ENCODE measurements around the gene CCDC85C. TPM values are rescaled to one million over a fixed set of nuclear protein-coding genes. Genes with fewer than 3 reads are reported as not detected.
A peak's percentile ranks its signal among the peaks of the same experiment; 100 is the strongest.

Gene CCDC85C
- total RNA-seq, 1 donor from 2014 or later, result 16.6 TPM

DNA sequence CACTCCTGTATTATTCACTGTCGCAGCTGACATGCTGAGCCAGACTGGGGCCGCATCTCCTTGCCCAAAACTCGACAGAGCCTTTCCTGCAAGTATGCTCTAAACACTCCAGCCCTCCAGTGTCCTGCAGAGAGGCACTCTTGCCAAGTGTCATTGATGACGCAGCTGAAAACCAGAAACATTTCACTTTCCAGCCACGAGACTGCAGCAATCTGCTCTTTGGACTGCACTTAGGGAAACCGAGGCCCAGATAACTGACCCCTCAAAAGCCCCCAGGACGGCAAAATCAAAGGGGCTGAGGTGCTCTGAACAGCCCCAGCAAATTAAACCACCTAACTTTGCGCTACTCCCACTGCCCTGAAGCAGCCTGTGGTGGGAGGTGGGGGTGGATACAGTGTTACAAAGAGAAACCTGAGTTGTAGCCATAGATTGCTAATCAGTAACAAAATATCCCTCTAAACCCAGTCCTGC is 2.6 kb downstream of the CCDC85C start:
- Histone ChIP-seq H3K27ac (ENCODE audit: low read depth, low read length) (peak overlapping the region; percentile 14), H3K27me3 (ENCODE audit: insufficient read depth, low read length) (no peaks in the 10 kb centered on the region), H4K20me1 (ENCODE audit: insufficient read depth, low read length) (peaks cover 65% of the 10 kb centered on the region), H2AFZ (ENCODE audit: low read depth, low read length) (no peak overlapping the region), H3K79me2 (ENCODE audit: insufficient read depth, low read length) (peaks cover 74% of the 10 kb centered on the region), H3K4me2 (ENCODE audit: low read length) (peak overlapping the region; percentile 84), H3K4me3 (ENCODE audit: insufficient read depth, low read depth, low read length) (peak overlapping the region; percentile 58), H3K4me1 (ENCODE audit: insufficient read depth, low read length) (peaks cover 30% of the 10 kb centered on the region), H3K9ac (ENCODE audit: low read length) (peak overlapping the region; percentile 45), H3K36me3 (ENCODE audit: insufficient read depth, low read length) (no peaks in the 10 kb centered on the region), H3K9me3 (ENCODE audit: insufficient read depth, low read depth, low read length) (no peaks in the 10 kb centered on the region)
- H3K27ac Mint-ChIP-seq (ENCODE audit: unreplicated experiment), result no peak overlapping the region
- FAIRE-seq (no peak), DNase-seq (ENCODE audit: low read depth) (peak; percentile 59)
- no peaks in the 10 kb centered on the region for H3K36me3 Mint-ChIP-seq (ENCODE audit: low read depth, unreplicated experiment)
- peaks cover 27% of the 10 kb centered on the region for H3K27me3 Mint-ChIP-seq (ENCODE audit: low read depth, unreplicated experiment)
- H3K9me3 Mint-ChIP-seq (ENCODE audit: unreplicated experiment), result no peaks in the 10 kb centered on the region
- peak overlapping the region; percentile 73 for H3K4me3 Mint-ChIP-seq (ENCODE audit: unreplicated experiment)
- peaks cover 14% of the 10 kb centered on the region for H3K4me1 Mint-ChIP-seq (ENCODE audit: low read depth, unreplicated experiment)
- TF ChIP-seq, protein P1, sequence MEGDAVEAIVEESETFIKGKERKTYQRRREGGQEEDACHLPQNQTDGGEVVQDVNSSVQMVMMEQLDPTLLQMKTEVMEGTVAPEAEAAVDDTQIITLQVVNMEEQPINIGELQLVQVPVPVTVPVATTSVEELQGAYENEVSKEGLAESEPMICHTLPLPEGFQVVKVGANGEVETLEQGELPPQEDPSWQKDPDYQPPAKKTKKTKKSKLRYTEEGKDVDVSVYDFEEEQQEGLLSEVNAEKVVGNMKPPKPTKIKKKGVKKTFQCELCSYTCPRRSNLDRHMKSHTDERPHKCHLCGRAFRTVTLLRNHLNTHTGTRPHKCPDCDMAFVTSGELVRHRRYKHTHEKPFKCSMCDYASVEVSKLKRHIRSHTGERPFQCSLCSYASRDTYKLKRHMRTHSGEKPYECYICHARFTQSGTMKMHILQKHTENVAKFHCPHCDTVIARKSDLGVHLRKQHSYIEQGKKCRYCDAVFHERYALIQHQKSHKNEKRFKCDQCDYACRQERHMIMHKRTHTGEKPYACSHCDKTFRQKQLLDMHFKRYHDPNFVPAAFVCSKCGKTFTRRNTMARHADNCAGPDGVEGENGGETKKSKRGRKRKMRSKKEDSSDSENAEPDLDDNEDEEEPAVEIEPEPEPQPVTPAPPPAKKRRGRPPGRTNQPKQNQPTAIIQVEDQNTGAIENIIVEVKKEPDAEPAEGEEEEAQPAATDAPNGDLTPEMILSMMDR (IDR thresholded peaks at IDR 0.05; ENCODE audit: insufficient read depth, low read depth, low read length), result no peak

DNA sequence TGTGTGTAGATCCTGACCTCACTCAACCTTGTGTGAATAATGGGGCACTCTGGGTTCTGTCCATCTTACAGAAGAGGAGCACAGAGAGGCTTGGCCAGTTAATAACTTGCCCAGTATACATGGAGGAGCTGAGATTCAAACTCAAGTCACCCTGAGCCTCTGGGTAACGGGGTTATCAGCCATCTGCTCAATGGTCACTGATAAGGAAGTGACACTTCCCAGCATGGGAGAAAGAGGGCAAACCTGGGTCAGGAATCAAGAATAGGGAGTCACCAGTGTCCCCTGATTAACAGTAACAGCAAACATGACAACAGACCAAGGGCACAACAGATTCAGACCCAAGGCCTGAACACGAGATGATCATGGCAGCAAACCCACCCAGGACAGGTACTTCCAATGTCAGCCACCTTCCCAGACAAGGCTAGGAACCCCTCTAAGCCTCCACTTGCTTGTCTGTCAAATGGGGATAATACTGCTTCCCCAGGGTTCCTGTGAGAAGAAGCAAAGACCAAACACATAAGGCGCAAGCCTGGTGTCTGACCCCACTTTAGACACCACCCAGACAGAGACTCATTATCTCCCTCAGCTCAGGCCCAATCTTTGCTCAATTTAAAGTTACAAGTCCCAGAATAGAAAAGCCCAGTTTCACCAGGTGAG is 3.6 kb downstream of the CCDC85C start:
- Histone ChIP-seq H3K4me2 (ENCODE audit: low read length) (peak overlapping the region; percentile 84), H3K27ac (ENCODE audit: low read depth, low read length) (no peak overlapping the region), H4K20me1 (ENCODE audit: insufficient read depth, low read length) (peaks cover 72% of the 10 kb centered on the region), H3K4me3 (ENCODE audit: insufficient read depth, low read depth, low read length) (no peak overlapping the region), H3K4me1 (ENCODE audit: insufficient read depth, low read length) (peaks cover 26% of the 10 kb centered on the region), H3K79me2 (ENCODE audit: insufficient read depth, low read length) (peaks cover 83% of the 10 kb centered on the region), H3K9ac (ENCODE audit: low read length) (no peak overlapping the region), H3K27me3 (ENCODE audit: insufficient read depth, low read length) (no peaks in the 10 kb centered on the region), H2AFZ (ENCODE audit: low read depth, low read length) (no peak overlapping the region), H3K9me3 (ENCODE audit: insufficient read depth, low read depth, low read length) (no peaks in the 10 kb centered on the region), H3K36me3 (ENCODE audit: insufficient read depth, low read length) (no peaks in the 10 kb centered on the region)
- TF ChIP-seq, protein P1 (IDR thresholded peaks at IDR 0.05; ENCODE audit: insufficient read depth, low read depth, low read length), result no peak
- no peak for TF ChIP-seq EZH2 (IDR thresholded peaks at IDR 0.05; ENCODE audit: insufficient read depth, low read length)
- Mint-ChIP-seq H3K4me3 (ENCODE audit: unreplicated experiment) (no peak overlapping the region), H3K36me3 (ENCODE audit: low read depth, unreplicated experiment) (no peaks in the 10 kb centered on the region), H3K4me1 (ENCODE audit: low read depth, unreplicated experiment) (peaks cover 14% of the 10 kb centered on the region), H3K27me3 (ENCODE audit: low read depth, unreplicated experiment) (peaks cover 27% of the 10 kb centered on the region), H3K27ac (ENCODE audit: unreplicated experiment) (no peak overlapping the region), H3K9me3 (ENCODE audit: unreplicated experiment) (no peaks in the 10 kb centered on the region)
- no peak for DNase-seq (ENCODE audit: low read depth)
- no peak for FAIRE-seq

DNA sequence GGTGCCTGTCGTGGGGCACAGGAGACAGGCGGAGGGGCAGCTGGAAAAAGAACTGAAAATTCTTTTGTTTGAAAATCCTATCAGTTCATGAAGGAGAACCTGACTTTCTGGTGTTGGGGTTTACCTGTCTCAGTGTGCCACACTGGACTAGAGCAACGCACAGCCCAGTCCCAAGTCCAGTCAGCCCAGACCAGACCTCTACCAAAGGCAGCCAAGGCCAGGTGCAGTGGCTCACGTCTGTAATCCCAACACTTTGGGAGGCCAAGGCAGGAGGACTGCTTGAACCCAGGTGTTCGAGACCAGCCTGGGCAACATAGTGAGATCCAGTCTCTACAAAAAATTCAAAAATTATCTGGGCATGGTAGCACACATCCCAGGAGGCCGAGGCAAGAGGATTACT is 4.6 kb downstream of the CCDC85C start:
- FAIRE-seq (no peak), DNase-seq (ENCODE audit: low read depth) (no peak)
- Histone ChIP-seq H3K9ac (ENCODE audit: low read length) (no peak overlapping the region), H3K27ac (ENCODE audit: low read depth, low read length) (no peak overlapping the region), H3K4me2 (ENCODE audit: low read length) (no peak overlapping the region), H3K36me3 (ENCODE audit: insufficient read depth, low read length) (no peaks in the 10 kb centered on the region), H3K27me3 (ENCODE audit: insufficient read depth, low read length) (no peaks in the 10 kb centered on the region), H4K20me1 (ENCODE audit: insufficient read depth, low read length) (peaks cover 81% of the 10 kb centered on the region), H2AFZ (ENCODE audit: low read depth, low read length) (no peak overlapping the region), H3K79me2 (ENCODE audit: insufficient read depth, low read length) (peaks cover 93% of the 10 kb centered on the region), H3K4me1 (ENCODE audit: insufficient read depth, low read length) (peaks cover 25% of the 10 kb centered on the region), H3K4me3 (ENCODE audit: insufficient read depth, low read depth, low read length) (no peak overlapping the region), H3K9me3 (ENCODE audit: insufficient read depth, low read depth, low read length) (no peaks in the 10 kb centered on the region)
- Mint-ChIP-seq H3K9me3 (ENCODE audit: unreplicated experiment) (no peaks in the 10 kb centered on the region), H3K27ac (ENCODE audit: unreplicated experiment) (no peak overlapping the region), H3K4me1 (ENCODE audit: low read depth, unreplicated experiment) (peaks cover 14% of the 10 kb centered on the region), H3K36me3 (ENCODE audit: low read depth, unreplicated experiment) (no peaks in the 10 kb centered on the region), H3K4me3 (ENCODE audit: unreplicated experiment) (no peak overlapping the region), H3K27me3 (ENCODE audit: low read depth, unreplicated experiment) (peaks cover 27% of the 10 kb centered on the region)
- TF ChIP-seq, protein P1 (IDR thresholded peaks at IDR 0.05; ENCODE audit: insufficient read depth, low read depth, low read length), result no peak
- TF ChIP-seq EZH2 (IDR thresholded peaks at IDR 0.05; ENCODE audit: insufficient read depth, low read length), result no peak
